ENCODE results near the gene APOBEC2.

- TF ChIP-seq CTCF (IDR thresholded peaks at IDR 0.05): no peak
- no peak for TF ChIP-seq POLR2A (IDR thresholded peaks at IDR 0.05)
Observed at GRCh38 chr6:41045664-41046063, 7.3 kb upstream of the APOBEC2 start.
